ENCODE data around the gene TMEM18. TPM values are rescaled to one million over a fixed set of nuclear protein-coding genes. Genes with fewer than 3 reads are reported as not detected.

The TMEM18 gene
- polyA plus RNA-seq, 1 of the 3 experiments (the other 2 are of a cell fraction), result 29.3 TPM

DNA sequence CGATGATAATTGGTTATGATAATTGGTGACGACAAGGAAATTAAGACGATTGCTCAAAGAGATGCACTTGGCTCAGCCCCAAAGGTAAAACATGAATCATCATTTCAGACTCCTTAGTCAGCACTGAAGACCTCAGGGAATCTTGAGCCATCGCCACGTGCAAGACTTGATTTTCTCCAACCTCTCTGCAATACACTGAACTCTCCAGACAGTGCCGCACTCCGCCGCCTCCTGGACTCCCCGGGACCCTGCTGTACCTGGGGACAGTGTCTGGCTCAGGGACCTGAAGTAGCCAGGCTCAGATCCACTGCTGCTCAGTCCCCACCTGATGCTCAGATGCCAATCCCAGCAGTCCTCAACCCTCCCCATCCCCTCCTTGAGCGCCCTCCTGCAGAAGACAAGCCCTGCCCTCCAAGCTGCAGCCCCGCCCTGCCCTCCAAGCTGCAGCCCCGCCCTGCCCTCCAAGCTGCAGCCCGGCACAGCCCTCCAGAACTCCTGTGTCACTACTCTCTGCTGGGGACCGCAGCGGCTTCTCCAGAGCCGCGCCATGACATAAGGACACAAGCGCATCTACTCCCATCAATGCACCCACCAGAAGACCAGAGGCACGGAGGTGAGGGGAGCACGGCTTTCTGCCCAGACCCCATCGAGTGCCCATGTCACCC lies 1.1 kb downstream of the TMEM18 start:
- peak overlapping the region; percentile 89 for H3K4me2 ChIP-seq
- no peaks in the 10 kb centered on the region for H3K9me3 ChIP-seq
- peaks cover 25% of the 10 kb centered on the region for H4K20me1 ChIP-seq (ENCODE audit: insufficient read depth)
- DNase-seq, result peak; percentile 66
- peaks cover 46% of the 10 kb centered on the region for H3K79me2 ChIP-seq (ENCODE audit: insufficient read depth)
- H3K36me3 ChIP-seq (replicated peaks in 1 of 2; ENCODE audit: control insufficient read depth in 1 of 2, insufficient read depth in 2 of 2, low read length in 1 of 2), result peaks cover 9 to 25% of the 10 kb centered on the region in 2 experiments
- H3K4me1 ChIP-seq (ENCODE audit: control insufficient read depth in 1 of 2, insufficient read depth in 2 of 2, low read depth in 1 of 2, low read length in 1 of 2), result peaks cover 24 to 31% of the 10 kb centered on the region in 2 experiments
- no peaks in the 10 kb centered on the region for H3K9me2 ChIP-seq
- H3K27me3 ChIP-seq (ENCODE audit: insufficient read depth), result no peaks in the 10 kb centered on the region
- no peak overlapping the region for H2AFZ ChIP-seq (ENCODE audit: low read depth)
- H3K27ac ChIP-seq (ENCODE audit: low read depth in 2 of 2, low read length in 1 of 2), result peak overlapping the region; percentile 22 to 66; a peak in 3 of 4 replicates
- peak overlapping the region; percentile 53 for H3K9ac ChIP-seq
- POLR2A ChIA-PET, result interaction anchor here (2.2 kb wide), 1 partner anchor 64 kb away, joined by 7 read pairs; no protein-coding TSS in a partner anchor
- H3F3A ChIP-seq (replicated peaks; ENCODE audit: insufficient read depth), result peaks cover 38% of the 10 kb centered on the region
- CTCF ChIA-PET, result interaction anchor here (1.0 to 1.2 kb wide), 2 partner anchors 20 to 875 kb away, joined by 3 to 4 read pairs; no protein-coding TSS in a partner anchor
- 15% methylated on average over 12 of the region's 21 CpGs for WGBS (ENCODE audit: low lambda C conversion rate)
- peak overlapping the region; percentile 68 to 81 for H3K4me3 ChIP-seq (ENCODE audit: low read depth in 2 of 2, low read length in 1 of 2)
- TF ChIP-seq NFIC (IDR thresholded peaks at IDR 0.05; ENCODE audit: borderline replicate concordance) (peak; percentile 86), YY1 (IDR thresholded peaks at IDR 0.05; ENCODE audit: low read depth) (no peak), REST (IDR thresholded peaks at IDR 0.05; ENCODE audit: low read depth, low read length) (no peak), RFX5 (IDR thresholded peaks at IDR 0.05; ENCODE audit: low read length) (no peak), SIN3A (IDR thresholded peaks at IDR 0.05; ENCODE audit: borderline replicate concordance, low read depth, low read length) (no peak), JUND (IDR thresholded peaks at IDR 0.05) (peak; percentile 78), CTCF (IDR thresholded peaks at IDR 0.05) (peak; percentile 37), NRF1 (IDR thresholded peaks at IDR 0.05; ENCODE audit: low read depth, low read length) (no peak), TEAD4 (IDR thresholded peaks at IDR 0.05; ENCODE audit: borderline replicate concordance, insufficient read depth) (peak; percentile 56; the same call in 1 of the 2 replicates), TCF12 (IDR thresholded peaks at IDR 0.05) (peak; percentile 42; the same call in 1 of the 2 replicates), SMC3 (IDR thresholded peaks at IDR 0.05; ENCODE audit: low read depth, low read length) (no peak), ZBTB33 (IDR thresholded peaks at IDR 0.05; ENCODE audit: borderline replicate concordance, low read depth) (no peak), PBX3 (IDR thresholded peaks at IDR 0.05) (peak; percentile 57), RCOR1 (IDR thresholded peaks at IDR 0.05; ENCODE audit: low read length) (no peak), RXRA (IDR thresholded peaks at IDR 0.05; ENCODE audit: borderline replicate concordance, low read depth) (no peak), GATA2 (CRISPR knock-in tag; IDR thresholded peaks at IDR 0.05) (no peak), TAF1 (IDR thresholded peaks at IDR 0.05; ENCODE audit: borderline replicate concordance, low read depth, low read length) (no peak), GABPA (IDR thresholded peaks at IDR 0.05; ENCODE audit: low read depth) (no peak), MEF2A (IDR thresholded peaks at IDR 0.05; ENCODE audit: borderline replicate concordance, low read depth) (no peak)
- TF ChIP-seq, protein P1, sequence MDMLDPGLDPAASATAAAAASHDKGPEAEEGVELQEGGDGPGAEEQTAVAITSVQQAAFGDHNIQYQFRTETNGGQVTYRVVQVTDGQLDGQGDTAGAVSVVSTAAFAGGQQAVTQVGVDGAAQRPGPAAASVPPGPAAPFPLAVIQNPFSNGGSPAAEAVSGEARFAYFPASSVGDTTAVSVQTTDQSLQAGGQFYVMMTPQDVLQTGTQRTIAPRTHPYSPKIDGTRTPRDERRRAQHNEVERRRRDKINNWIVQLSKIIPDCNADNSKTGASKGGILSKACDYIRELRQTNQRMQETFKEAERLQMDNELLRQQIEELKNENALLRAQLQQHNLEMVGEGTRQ (IDR thresholded peaks at IDR 0.05; ENCODE audit: borderline replicate concordance, low read depth, low read length), result no peak
- TF ChIP-seq, protein P2, sequence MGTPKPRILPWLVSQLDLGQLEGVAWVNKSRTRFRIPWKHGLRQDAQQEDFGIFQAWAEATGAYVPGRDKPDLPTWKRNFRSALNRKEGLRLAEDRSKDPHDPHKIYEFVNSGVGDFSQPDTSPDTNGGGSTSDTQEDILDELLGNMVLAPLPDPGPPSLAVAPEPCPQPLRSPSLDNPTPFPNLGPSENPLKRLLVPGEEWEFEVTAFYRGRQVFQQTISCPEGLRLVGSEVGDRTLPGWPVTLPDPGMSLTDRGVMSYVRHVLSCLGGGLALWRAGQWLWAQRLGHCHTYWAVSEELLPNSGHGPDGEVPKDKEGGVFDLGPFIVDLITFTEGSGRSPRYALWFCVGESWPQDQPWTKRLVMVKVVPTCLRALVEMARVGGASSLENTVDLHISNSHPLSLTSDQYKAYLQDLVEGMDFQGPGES (IDR thresholded peaks at IDR 0.05; ENCODE audit: low read depth, low read length), result no peak
- TF ChIP-seq, protein P3, sequence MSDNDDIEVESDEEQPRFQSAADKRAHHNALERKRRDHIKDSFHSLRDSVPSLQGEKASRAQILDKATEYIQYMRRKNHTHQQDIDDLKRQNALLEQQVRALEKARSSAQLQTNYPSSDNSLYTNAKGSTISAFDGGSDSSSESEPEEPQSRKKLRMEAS (IDR thresholded peaks at IDR 0.05; ENCODE audit: low read depth), result peak; percentile 89

Measured in SK-N-SH (cell line).